GM18505 (cell line): ENCODE results near the gene CGA.
A peak's percentile ranks its signal among the peaks of the same experiment; 100 is the strongest.

Experiments used
- ATAC-seq: cut with Tn5 transposase; IDR thresholded peaks from one replicate; pipeline ENCODE4 v1.9.1; 2021; ENCODE audit not compliant: unreplicated experiment
- POLR2A ChIP-seq: IDR thresholded peaks from 4 replicates; pipeline ENCODE4 v1.6.1; 2011; ENCODE audit warnings: borderline replicate concordance; ENCODE audit not compliant: insufficient read depth, insufficient read length; ENCODE audit errors: extremely low read depth

The CGA gene

GRCh38 chr6:87103977-87104601 is 9.2 kb upstream of the CGA start:
- no peak for TF ChIP-seq POLR2A
- ATAC-seq: no peak

- TF ChIP-seq POLR2A: no peak
- no peak for ATAC-seq
These were observed 7.3 kb upstream of the CGA start for GRCh38 chr6:87102151-87102621.

- TF ChIP-seq POLR2A: no peak
- no peak for ATAC-seq
These were observed 6.2 kb upstream of the CGA start for GRCh38 chr6:87101067-87101466.

GRCh38 chr6:87100216-87100615 is 5.3 kb upstream of the CGA start:
- ATAC-seq: no peak
- TF ChIP-seq POLR2A: no peak

GRCh38 chr6:87099472-87099871 is 4.6 kb upstream of the CGA start:
- TF ChIP-seq POLR2A: no peak
- ATAC-seq: no peak

- no peak for ATAC-seq
These were observed 330 bp downstream of the CGA start for GRCh38 chr6:87094576-87094975.

GRCh38 chr6:87093651-87094050 is 1.3 kb downstream of the CGA start:
- no peak for ATAC-seq
- no peak for TF ChIP-seq POLR2A

More at GRCh38 chr6:87094576-87094975, 330 bp downstream of the CGA start:
- no peak for TF ChIP-seq POLR2A

- no peak for ATAC-seq
- TF ChIP-seq POLR2A: no peak
These were observed 1.7 kb downstream of the CGA start for GRCh38 chr6:87093199-87093598.

- no peak for ATAC-seq
These were observed 2.5 kb downstream of the CGA start for GRCh38 chr6:87092435-87092834.

GRCh38 chr6:87089135-87089534 is 5.8 kb downstream of the CGA start:
- no peak for TF ChIP-seq POLR2A
- no peak for ATAC-seq

More at GRCh38 chr6:87092435-87092834, 2.5 kb downstream of the CGA start:
- TF ChIP-seq POLR2A: no peak

GRCh38 chr6:87088076-87088475 is 6.8 kb downstream of the CGA start:
- no peak for ATAC-seq
- TF ChIP-seq POLR2A: no peak

- ATAC-seq: no peak
- no peak for TF ChIP-seq POLR2A
These were observed 12.7 kb downstream of the CGA start for GRCh38 chr6:87082160-87082721.

- peak; percentile 50 for ATAC-seq
- no peak for TF ChIP-seq POLR2A
These were observed 15.8 kb downstream of the CGA start for GRCh38 chr6:87078983-87079616.

GRCh38 chr6:87075168-87075567 is 19.7 kb downstream of the CGA start:
- no peak for TF ChIP-seq POLR2A
- no peak for ATAC-seq

GRCh38 chr6:87074101-87074621 is 20.7 kb downstream of the CGA start:
- TF ChIP-seq POLR2A: no peak
- ATAC-seq: no peak

- no peak for TF ChIP-seq POLR2A
- no peak for ATAC-seq
These were observed 23.2 kb downstream of the CGA start for GRCh38 chr6:87071683-87072082.
